NCI-H2029 (cell line): Measurements from ENCODE around the gene ARHGAP22.
"Not testable (repeated sequence)": the region's sequence is repeated elsewhere in the genome, so short reads cannot be mapped to it uniquely, and the experiment has no call there.

Experiments
- DNase-seq: peaks from one replicate; lab custom pipeline; 2025; lab: John Stamatoyannopoulos, UW

Gene ARHGAP22

DNA sequence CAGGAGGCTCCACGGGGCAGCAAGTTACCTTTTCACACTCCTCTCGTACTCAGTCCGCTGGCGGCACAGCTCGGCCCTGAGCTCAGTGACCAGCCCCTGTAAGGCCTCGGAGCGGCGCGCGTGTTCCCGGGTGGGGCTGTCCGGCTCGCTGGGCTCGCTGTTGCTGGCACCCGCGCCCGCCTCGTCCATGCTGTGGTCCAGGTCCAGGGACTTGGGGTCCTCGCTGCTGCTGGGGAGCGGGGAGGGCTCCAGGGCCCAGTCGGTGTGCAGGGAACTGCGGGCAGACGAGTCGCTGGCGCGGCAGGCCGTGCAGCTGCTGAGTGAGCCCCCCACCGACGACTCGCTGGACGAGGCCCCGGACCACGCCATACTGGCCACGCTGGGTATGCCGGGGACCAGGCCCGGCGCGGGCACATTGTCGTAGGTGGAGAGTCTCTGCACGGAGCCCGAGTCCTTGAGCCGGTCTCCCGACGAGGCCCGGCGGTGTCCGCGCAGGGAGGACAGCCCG lies 154.6 kb downstream of the ARHGAP22 start:
- DNase-seq = no peak

DNA sequence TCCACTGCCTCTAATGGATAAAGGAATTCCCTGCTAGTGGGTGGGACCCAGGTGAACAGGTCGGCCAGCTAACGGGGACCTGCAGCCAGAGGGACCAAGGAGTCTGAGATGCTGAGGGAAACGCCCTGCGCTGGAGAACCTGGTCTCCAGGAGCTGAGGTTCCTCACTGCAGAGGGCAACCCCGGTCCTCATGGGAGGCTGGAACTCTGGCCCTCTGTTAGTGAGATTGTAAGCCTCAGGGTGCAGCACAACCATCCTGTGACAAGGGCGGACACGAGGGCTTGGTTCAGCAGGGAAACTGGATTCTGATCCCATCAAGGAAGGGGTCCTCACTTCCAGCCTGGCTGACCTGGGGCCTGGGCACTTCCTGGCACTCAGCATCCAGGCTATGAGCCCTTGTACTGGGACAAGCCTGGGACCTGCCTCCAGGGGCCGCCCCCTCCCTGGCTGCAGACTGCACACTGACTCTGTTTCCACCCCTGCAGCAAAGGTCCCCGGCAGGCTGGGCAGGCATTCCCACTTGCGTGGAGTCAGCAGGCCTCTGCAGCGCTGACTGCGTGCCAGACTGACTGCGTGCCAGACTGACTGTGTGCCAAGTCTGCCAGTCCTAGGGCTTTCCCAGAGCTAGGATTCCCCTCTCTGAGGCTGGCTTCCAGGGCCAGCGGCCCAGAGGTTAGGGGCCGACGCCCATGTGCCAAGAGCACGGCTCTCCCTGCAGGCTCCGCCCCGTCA lies 155.2 kb downstream of the ARHGAP22 start:
- no peak for DNase-seq

DNA sequence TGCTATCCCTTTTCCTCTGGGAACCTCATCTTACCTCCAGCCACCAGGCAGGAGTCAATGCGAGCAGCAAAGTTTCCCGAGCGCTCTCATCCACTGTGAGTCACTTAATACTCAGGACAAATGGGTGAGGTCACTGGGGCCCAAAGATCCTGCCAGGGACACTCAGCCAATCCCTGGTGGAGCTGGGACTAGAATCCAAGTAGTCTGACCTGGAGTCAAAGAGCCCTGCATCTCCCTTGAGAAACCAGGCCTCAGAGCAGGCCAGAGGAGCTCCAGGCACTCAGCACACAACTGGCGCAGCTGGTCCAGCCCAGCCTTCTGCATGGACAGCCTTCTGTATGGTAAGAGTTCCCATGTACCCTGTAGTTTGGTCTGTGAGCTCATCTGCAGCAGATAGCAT lies 156.1 kb downstream of the ARHGAP22 start:
- no peak for DNase-seq

DNA sequence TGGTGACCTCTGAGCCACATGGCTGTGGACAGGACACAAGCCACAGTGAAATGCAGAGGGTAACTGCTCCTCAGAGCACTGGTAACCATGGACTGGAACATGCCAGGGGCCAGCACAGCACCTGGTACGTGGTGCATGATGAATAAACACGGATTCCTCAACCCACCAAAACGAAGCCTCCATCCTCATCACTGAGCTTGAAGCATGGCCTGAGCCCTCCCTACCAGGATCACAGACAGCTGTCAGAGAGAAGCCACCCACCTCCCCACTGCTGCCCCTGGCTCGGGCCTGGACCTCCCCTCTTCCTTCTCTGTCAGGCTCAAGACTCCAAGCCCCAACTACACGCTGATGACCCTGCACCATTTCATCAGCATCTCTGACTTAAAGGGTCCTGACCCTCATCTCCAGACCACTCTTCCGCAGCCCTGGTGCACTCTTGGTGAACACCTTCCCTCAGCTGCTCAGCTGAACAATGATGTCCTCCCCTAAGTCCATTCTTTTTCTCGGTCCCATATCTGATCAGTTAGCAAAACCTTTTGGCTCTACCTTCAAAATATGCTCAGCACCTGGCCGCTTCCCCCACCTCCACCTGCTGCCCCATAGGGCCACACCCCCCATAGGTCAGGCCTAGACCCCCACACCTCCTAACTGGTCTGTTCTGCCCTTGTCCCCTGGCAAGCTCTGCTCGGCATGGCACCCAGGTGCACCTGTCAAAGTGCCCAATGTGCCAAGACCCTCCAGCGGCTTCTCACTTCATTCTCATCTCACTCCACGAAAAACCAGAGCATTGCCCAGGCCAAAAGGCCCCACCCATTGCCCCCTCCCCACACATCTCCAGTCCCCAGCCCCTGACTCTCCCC lies 157.3 kb downstream of the ARHGAP22 start:
- DNase-seq = no peak

DNA sequence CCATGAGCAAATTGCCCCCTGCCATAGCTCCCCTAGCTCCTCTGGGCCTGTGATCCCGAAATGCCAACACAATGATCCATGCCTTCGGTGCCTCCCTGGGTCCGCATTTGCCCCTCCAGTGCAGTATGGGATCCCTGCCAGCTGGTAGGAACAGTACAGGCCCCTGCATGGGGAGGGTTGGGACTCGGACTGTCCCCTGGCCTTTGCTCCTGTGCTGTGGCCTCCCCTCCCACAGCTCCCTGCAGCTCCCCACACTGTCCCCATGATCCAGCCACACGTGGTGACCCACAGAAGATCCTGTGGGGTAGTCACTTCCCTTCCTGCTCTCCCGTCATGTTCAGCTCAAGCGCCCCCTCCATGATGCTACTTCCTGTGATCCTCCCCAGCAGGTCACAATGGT lies 158.1 kb downstream of the ARHGAP22 start:
- no peak for DNase-seq

DNA sequence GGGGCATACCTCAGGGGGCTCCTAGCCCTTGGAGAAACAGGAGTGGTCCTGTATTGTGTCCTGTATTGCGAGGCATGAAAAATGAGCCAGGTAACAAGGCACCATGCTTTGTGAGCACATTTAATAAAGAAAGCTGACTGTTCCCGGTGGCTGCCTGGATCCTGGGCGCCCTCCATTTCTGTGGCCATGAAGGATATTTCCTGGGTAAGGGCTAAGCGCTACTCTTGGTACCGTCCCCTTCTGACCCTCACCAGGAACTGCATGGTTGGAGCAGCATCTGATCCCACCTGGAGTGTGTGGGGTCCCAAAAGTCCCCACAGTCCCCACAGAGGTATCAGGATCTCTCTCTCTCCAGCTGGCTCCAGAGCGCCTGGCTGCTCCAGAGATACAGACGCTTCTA lies 158.9 kb downstream of the ARHGAP22 start:
- no peak for DNase-seq

DNA sequence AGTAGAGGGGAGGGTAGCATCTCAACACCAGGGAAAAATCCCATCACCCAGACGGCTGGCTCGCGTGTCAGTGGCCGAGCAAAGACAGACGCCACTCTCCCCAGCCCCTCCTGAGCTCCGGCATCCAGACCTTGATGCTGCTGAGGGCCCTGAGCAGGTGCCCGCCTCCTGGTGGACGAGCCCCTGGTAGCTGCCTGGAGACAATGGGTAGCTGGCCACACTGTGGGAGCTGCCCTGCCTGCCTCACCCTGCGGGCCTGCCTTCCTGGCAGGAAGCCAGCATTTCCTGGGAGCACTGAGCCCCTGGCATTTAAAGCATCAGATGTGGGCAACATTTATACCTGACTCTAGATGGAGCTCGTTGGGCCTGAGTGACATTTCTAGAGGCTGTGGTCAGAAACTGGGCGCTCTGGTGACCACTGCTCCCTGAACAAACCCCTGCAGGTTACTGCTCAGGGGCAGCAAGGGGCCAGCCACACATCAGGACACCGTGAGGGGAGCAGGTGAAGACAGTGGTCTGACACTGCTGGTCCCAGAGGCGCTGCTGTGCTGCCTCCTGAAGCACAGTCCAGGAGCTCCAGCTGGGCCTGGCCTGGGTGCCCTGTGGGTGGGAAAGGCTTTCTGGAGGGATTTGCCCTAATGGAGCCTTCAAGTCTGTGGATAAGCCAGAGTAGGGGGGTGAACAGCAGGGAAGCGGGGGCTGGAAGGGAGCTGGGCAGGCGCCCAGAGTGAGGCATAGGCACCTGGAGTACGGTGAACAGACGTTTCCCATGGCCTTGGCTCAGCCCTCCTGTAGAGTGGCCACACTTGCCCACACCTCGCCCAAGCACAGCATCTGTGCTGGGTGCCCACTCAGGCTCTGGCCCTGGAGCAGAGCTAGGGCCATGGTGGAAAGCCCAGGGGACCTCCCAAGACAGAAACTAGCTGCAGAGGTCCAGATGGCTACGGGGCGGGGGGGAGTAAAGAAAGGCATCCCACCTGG lies 159.7 kb downstream of the ARHGAP22 start:
- no peak for DNase-seq

DNA sequence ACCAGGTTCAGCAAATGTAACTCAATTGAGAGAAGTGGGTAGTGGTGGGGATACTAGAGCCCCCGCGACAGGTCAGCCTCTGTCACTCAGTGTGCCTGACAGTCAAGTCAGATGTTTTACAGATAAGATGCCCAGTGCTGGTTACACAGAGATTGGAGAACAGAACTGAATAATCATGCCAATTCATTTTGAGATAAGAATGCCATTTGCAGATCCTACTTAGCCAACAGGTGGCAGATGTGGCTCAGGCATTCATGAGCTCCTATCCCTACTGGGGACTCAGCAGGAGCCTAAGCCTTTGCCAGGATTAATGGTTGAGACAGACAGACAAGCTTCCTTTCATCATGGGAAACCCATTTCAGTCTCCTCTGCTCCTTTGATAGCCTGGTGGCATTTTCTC lies 160.6 kb downstream of the ARHGAP22 start:
- no peak for DNase-seq

DNA sequence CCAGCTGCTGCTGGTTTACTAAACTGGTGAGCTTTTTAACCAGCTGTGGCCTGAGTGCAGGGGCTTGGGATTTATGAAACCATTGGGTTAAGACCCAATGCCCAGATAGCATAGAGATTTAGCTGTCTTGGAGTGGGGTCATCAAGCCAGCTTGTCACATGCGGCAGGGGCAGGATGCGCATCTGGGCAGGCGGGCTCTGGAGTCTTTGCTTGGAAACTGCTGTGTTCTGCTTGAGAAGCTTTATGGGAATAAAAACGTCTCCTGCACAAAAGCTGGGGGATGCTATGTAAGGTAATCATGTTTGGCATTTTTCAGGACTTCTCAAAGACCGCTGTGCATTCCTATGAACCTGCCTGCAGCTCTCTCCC lies 162.1 kb downstream of the ARHGAP22 start:
- no peak for DNase-seq

DNA sequence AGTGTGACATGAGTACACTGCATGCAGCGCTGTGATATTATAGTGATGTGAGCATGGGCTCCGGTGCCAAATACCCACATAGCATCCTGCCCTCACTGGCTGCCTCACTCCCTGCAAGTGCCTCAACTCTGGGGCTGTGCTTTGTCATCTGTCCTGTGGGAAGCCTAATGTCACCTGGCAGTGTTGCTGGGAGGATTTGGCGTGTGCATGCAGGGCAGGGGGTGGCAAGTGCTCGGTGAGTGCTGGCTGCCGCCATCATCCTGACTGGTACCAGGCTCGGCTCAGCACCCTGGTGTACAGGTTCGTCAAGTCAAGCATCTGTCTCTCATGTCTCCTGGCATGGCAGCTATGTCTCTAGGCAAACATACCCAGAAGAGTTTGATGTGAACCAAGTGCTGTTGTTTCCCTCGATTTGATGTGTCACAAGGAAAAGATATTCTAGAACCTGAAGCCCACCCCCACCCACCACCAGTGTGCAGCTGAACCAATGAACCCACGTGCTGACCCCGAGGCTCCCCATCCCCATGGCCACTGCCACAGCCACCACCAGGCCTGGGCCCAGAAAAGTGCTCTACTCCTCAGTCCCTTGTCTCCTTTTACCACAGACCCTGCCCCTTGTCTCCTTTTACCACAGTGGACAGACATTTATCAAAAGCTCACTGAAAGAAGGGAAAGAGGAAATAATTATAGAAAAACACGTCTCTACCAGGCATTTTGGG lies 162.6 kb downstream of the ARHGAP22 start:
- DNase-seq = no peak

DNA sequence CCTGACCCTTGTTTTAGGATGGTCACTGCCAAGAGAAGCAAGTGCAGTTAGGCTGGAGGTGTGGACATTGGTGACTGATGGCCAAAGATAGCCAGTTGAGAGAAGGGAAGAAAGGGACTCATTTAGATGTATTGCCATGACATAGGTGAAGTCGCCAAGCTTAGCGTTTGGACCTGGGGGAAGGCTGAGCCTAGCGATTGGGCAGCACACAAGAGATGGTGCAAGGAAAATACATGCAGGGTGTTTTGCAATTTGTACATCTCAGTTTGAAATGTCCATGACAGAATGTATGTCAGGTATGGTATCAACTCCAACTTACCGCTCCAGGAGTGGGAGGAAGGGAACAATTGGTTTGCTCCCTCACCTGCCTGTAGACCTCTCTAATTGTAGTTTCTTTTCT lies 164.1 kb downstream of the ARHGAP22 start:
- no peak for DNase-seq

DNA sequence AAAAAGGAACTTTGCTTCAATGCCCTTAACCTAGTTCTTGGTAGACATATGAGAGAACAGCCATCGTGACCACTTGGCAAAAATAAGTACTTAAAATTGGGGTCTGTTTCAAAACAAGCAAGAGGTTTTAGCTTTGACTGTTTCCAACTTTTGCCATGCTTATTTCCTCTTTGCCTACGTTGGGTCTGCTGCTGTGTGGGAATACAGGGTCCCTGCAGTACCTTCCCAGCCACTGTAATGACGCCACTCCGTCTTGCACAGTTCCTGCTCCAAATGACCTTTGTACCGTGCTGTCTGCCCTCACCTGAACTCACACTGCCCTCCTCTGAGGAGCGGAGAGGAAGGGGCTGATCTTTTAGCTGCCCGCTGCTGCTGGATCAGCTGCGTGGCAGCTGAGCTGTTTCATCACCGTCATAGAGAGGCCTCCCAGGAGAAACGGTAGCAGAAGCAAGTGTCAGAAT lies 165.3 kb downstream of the ARHGAP22 start:
- DNase-seq = no peak

DNA sequence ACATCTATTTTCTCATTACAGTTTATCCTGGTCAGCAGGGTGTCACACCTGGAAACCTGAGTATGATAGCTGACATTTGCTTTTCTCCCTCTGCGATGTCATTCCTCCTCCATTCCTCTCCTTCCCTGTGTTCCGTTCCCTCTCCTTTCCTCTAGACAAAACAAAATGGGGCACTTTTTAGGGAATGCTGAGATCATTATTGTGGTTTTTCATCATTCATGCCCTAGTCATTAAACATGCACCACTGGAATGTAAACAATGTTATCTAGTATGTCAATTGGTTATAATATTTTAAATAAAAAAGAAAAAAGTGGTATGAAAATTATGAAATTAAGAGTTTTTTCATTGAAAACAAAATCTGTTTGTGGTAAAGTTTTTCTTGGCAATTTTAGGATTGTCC lies 165.8 kb downstream of the ARHGAP22 start:
- DNase-seq = no peak

DNA sequence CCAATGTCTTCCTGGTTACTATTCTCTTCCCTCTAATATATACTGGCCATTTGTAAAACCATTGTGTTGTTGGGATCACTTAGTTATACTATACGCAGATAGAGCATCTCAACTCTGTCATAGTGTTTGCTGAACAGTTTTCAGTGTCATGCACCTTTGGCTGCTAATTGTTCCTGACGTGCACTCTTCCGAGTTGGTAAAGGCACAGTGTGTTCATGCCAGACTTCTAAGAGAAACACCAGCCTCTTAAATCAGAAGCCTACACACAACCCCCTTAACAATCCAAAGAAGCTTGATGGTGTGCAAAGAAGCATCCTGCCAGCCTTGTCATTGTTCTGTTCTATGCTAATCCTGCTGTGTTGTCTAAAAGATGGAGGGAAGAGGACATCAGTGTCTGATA lies 167.3 kb downstream of the ARHGAP22 start:
- no peak for DNase-seq

DNA sequence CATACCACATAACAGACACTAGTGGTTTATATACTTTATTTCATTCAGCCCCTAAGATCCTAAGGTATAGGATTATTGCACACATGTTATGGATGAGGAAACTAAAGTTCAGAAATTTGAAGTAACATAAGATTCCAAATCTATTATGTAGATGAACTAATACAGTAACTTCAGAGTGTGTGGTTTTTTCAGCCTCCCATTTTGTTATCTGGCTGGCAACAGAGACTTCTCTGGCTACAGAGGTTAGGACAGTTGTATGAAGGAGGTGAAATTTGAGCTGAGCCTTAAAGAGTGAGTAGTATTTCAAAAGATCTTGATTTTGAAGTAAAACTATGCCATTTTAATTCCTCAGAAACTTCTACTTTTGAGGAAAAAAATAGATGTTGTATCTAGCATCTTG lies 173.0 kb downstream of the ARHGAP22 start:
- no peak for DNase-seq

DNA sequence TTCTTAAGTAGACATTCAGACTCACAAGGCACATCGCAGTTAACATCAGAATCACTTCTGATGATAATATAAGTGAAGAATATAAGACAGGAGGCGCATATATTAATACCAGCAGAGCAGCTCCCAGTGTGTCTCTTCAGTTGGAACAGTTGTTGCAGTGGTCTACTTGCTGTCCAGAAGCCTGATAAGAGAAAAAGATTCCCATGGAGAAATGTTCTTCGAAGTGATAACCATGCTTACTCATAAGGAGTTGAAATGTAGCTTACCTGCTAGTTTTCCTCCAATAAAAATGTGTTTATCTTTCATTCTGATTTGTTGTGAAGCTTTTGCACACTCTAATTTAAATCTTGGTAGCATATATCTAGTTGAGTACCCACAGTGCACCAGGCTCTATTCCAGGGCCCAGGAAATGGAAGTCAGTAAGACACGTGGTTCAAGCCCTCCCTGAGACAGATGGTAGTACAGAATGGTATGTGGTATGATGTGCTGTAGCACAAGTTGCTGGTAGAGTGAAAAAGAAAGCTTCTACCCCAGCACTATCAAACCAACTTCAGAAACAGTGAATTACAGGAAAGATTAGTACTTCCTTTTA lies 174.4 kb downstream of the ARHGAP22 start:
- DNase-seq = no peak

DNA sequence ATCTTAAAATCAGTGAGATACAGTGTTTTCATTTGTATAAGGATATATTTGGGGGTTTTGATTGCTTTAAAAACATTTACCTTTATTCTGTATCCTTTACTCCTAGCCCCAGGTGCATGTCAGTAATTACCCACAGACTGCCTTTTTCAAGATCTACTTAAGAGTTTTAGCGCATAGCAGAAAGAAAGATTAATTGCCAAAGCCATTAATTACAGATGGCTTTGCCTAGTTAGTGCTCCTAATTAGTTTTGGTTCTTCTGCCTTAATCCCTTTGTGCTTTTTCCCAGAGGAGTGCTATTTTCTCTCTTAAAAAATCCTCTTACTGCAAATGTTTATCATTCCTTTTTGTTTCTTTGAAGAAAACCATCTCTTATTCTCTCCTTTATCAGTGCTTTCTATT lies 175.6 kb downstream of the ARHGAP22 start:
- no peak for DNase-seq

DNA sequence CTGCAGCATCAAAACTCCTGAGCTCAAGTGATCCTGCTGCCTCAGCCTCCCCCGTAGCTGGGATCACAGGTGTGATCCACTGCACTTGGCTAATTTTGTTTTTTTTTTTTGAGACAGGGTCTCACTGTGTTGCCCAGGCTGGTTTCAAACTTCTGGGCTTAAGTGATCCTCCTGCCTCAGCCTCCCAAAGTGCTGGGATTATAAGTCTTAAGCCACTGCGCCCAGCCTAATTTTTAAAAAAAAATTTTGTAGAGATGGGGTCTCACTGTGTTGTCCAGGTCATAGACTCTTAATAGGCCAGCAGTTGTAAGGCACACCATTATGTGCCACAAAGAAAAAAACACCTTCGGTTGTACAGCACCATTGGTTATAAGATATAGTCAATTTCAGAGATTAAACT lies 176.0 kb downstream of the ARHGAP22 start:
- DNase-seq = no peak

DNA sequence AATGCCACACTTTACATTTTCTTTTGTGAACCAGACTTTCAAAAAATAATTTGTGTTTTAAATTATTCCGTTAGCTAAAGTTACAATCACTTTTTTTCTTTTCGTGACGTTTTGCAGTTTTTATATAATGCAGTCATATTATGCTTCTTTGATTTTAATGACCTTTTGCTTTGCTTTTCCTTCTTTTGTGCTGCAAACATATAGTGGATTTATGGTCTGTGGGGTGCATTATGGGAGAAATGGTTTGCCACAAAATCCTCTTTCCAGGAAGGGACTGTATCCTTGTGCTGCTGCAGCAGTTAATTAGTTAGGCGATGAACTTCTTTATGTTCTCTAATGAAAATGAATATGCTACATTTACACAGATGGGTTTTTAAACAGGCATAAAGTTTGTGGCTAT lies 181.0 kb downstream of the ARHGAP22 start:
- no peak for DNase-seq

DNA sequence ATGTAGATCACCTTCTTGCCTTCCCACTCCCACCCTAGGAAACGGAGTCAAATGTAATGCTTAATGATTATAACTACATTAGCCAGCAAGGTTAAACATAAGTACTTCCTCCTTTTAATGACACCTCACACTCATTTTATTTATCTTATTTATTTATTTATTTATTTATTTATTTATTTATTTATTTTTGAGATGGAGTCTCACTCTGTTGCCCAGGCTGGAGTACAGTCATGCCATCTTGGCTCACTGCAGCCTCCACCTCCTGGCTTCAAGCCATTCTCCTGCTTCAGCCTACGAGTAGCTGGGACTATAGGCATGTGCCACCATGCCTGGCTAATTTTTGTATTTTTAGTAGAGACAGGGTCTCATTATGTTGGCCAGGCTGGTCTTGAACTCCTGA lies 183.0 kb downstream of the ARHGAP22 start:
- not testable (repeated sequence) for DNase-seq

DNA sequence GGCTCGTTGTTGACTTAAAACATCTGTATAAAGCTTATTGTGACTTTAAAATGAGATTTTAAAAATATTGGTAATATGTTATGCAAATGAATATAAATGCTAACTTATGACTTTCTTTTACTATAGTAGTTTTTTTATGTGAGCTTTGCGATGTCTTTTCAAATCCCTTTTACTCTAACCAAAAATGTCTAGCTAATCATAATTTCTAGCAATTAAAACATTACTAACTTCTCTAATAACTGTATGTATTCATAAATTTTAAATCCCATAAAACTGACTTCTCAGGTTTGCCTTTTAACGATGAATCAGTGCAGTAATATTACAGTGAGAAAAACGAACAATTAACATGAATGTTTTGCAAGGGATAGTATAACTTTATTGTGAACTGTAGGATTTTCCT lies 185.2 kb downstream of the ARHGAP22 start:
- no peak for DNase-seq
